GM19463 (cell line): ENCODE measurements around the gene INSL3.
"Not testable (repeated sequence)": the region's sequence is repeated elsewhere in the genome, so short reads cannot be mapped to it uniquely, and the experiment has no call there.

ENCODE experiments used
- ATAC-seq: cut with Tn5 transposase; IDR thresholded peaks from one replicate; pipeline ENCODE4 v1.9.1; 2021; ENCODE audit warnings: mild to moderate bottlenecking, moderate library complexity; ENCODE audit not compliant: unreplicated experiment

The INSL3 gene

DNA sequence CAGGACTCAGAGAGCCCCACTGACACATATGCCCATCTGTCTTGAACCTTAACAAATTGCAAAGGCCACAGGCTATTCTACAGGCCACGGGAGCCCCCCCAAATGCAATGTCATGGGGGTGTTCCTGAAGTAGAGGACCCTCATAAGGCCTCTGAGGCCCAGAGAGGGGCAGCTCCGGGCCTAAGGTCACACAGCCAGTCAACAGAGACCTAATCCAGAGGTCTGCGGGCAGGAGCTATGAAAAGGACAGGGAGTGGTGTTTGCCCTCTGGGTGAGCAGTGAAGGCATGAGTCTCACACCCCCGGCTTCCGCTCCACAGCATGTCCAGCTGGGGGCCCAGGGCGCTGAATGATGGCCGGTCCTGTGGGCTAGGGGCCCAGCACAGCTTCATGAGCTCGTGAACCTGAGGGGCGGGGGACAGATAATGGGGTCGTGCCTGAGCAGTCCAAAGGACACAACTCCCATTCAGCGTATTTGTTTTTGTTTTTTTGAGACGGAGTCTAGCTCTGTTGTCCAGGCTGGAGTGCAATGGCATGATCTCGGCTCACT lies 5.3 kb upstream of the INSL3 start:
- no peak for ATAC-seq

DNA sequence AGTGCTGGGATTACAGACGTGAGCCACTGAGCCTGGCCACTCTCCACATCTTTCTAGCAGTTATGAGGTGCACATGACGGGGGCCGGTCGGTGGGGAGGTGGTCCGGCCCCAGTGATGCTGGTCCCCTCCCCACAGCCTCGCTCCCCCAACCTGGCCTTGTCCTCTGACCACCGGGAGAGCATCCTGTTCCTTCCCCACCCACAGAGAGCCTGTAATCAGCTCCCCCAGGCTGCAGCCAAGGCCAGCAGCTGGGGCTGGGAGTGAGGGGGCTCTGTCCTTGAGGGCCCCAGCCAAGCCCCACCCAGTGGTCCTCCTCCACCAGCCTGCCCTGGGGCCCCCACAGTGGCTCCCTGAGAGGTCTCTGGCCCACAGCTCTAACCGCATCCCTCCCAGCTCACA lies 3.0 kb upstream of the INSL3 start:
- ATAC-seq = no peak

- no peak for ATAC-seq
These were observed 3.5 kb downstream of the INSL3 start for GRCh38 chr19:17817668-17818363.

DNA sequence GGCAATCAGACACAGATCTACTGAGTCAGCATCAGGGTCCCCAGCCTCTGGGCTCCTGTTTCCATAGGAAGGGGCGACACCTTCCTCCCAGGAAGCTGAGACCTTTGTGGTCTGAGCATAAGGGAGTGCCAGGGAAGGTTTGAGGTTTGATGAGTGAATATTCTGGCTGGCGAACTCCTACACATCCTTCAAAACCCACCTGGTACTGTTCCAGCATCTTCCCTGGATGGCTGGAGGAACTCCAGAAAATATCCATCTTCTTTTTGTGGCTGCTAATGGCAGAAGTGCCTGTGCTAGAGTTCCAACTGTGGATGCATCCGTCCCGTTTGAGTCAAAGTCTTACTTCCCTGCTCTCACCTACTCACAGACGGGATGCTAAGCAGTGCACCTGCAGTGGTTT lies 9.2 kb downstream of the INSL3 start:
- no peak for ATAC-seq

- ATAC-seq = no peak
These were observed 9.6 kb downstream of the INSL3 start for GRCh38 chr19:17811681-17812080.

GRCh38 chr19:17811103-17811502 lies 10.2 kb downstream of the INSL3 start:
- no peak for ATAC-seq

GRCh38 chr19:17807731-17808316 lies 13.5 kb downstream of the INSL3 start:
- ATAC-seq = no peak

- no peak for ATAC-seq
These were observed 14.4 kb downstream of the INSL3 start for GRCh38 chr19:17806945-17807344.

- no peak for ATAC-seq
These were observed 15.9 kb downstream of the INSL3 start for GRCh38 chr19:17805427-17805826.

- no peak for ATAC-seq
These were observed 17.9 kb downstream of the INSL3 start for GRCh38 chr19:17803264-17803896.

DNA sequence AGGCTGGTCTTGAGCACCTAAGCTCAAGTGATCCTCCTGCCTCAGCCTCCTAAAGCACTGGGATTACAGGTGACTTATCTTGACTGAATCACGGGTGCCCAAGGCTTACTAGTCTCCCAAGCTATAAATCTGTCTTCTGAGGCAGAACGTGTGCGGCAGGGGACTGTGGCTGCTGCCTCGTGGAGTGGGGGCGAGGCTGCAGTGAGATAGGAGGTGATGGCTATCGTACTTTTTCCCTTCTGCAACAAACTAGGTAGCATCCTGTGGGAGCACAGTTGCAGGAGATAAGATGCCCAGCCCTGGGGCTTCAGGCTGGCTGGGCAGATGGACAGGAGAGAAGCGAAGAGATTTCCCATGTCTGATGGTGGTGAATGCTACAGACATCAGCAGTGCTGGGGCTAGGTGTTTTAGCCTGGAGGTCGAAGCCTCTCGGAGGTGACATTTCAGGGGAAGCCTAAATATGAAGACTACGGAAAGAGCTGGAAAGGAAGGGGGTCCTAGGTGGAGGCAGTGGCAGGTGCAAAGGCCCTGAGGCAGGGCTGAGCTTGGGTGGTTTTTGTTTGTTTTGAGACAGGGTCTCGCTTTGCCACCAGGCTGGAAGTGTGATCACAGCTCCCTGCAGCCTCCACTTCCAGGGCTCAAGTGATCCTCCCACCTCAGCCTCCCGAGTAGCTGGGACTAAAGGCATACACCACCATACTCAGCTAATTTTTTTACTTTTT lies 19.0 kb downstream of the INSL3 start:
- no peak for ATAC-seq

DNA sequence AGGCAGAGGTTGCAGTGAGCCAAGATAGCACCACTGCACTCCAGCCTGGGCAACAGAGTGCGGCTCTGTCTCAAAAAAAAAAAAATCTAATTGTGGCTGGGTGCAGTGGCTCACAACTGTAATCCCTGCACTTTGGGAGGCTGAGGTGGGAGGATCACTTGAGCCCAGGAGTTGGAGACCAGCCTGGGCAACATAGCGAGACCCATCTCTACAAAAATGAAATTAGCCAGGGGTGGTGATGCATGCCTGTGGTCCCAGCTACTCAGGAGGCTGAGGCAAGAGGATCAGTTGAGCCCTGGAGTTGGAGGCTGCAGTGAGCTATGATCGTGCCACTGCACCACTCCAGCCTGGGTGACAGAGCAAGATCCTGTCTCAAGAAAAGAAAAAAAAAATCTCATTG lies 22.7 kb downstream of the INSL3 start:
- ATAC-seq = not testable (repeated sequence)

GRCh38 chr19:17797424-17798201 lies 23.7 kb downstream of the INSL3 start:
- ATAC-seq = no peak

DNA sequence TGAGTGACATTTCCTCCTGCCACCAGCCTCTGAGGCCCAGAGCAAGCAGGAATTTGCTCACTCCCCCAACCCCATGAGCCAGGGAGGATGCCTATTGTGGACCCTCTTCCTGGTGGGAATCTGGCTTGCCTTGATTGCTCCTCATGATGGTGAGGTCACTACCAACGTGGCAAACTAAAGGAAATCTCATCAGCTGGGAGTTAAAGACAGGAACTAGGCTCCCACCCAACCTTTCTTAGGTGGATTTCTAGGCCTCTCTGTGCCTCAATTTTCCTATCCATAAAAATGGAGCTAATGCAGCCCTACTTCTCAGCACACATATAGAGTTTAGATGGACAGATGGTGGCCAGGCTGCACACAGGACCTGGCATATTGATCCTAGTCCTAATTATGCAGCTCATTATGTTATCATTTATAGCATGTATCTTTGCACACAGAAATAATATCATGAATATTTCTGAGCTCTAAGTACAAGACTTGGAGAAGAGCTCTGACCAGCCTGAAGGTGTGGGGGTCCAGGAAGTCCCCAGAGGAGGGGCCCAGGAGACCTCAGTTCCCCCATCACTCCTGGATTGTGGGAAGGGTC lies 24.4 kb downstream of the INSL3 start:
- no peak for ATAC-seq

- no peak for ATAC-seq
These were observed 25.1 kb downstream of the INSL3 start for GRCh38 chr19:17796013-17796837.

GRCh38 chr19:17795495-17795856 lies 25.8 kb downstream of the INSL3 start:
- no peak for ATAC-seq

DNA sequence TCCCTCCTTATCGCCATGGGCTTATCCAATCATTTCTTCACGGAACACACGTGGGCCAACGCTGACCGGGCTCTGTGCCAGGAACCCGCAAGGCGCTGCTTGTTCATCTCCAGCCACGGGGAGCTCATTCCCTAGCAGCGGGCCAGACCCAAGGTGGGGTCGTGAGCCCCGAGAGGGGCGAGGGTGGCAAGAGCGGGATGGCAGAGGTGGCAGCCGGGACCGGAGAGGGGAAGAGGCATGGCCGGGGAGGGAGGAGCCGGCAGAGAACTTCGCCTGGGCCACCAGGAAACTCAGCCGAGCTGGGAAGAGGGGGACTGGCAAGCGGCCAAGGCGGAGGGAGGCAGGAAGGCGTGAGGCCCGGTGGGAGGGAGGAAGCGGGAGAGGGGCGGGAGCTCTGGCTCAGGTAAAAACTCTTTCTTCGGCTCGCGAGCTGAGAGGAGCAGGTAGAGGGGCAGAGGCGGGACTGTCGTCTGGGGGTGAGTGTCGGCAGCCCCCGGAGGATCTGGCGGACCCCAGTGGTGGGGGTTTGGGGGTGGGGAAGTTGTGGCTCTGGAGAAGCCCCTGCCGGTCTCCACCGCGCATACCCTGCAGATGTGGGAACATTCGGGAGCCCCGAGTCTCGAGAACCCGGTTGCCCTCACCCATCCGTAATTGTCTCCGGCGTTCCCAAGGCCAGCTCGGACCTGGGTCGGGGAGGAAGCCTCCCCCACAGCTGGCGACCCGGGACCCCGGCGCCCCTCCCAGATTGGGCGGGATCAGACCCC lies 26.4 kb downstream of the INSL3 start, which contains the start of gene B3GNT3:
TSS of gene B3GNT3 (plus strand) at position 408 of the 764 bp plus-strand sequence. CDS start 12,670 bp downstream, outside the sequence.
- ATAC-seq = no peak

DNA sequence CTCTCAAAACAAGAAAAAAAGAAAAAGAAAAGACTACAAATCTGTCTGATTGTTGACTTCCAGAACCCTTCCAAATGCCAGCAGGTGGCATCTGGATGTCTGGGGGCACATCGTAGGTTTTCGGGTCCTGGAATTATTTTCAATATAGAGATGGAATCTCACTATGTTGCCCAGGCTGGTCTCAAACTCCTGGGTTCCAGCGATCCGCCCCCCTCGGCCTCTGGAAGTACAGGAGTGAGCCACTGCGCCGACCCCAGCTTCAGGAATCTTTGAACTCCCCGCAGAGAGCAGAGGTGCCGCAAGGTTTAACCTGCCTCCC lies 26.9 kb downstream of the INSL3 start:
- no peak for ATAC-seq
